22Rv1 (cell line): ENCODE measurements around the gene TTC28.
"Not testable (repeated sequence)": the region's sequence is repeated elsewhere in the genome, so short reads cannot be mapped to it uniquely, and the experiment has no call there.

Experiments used
- H3K27ac ChIP-seq: fragments of 450-650 bp; 2 replicates; pipeline ENCODE4 v1.5.1; 2017
- CTCF ChIP-seq: fragments of 450-650 bp; IDR thresholded peaks from 2 replicates; pipeline ENCODE4 v1.5.1; 2017; ENCODE audit warnings: mild to moderate bottlenecking
- ZFX ChIP-seq: fragments of 450-650 bp; IDR thresholded peaks from 2 replicates; pipeline ENCODE4 v1.6.1; 2017; ENCODE audit warnings: antibody characterized with exemption, borderline replicate concordance

The TTC28 gene

GRCh38 chr22:28548406-28548805, 131.2 kb downstream of the TTC28 start:
- no peak for TF ChIP-seq CTCF
- no peak for TF ChIP-seq ZFX
- H3K27ac ChIP-seq: no peak overlapping the region

GRCh38 chr22:28547132-28547842, 132.4 kb downstream of the TTC28 start:
- no peak overlapping the region for H3K27ac ChIP-seq
- no peak for TF ChIP-seq CTCF
- no peak for TF ChIP-seq ZFX

DNA sequence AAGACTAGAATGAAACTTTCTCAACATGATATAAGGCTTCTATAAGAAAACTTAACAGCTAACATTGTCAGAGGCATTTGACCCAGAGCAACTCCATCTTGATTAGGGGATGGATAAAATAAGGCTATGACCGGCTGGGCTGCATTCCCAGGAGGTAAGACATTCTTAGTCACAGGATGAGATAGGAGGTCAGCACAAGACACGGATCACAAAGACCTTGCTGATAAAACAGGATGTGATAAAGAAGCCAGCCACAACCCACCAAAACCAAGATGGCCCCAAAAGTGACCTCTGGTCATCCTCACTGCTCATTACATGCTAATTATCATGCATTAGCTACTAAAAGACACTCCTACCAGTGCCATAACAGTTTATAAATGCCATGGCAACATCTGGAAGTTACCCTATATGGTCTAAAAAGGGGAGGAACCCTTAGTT, 135.2 kb downstream of the TTC28 start:
- no peak for TF ChIP-seq CTCF
- no peak for TF ChIP-seq ZFX

DNA sequence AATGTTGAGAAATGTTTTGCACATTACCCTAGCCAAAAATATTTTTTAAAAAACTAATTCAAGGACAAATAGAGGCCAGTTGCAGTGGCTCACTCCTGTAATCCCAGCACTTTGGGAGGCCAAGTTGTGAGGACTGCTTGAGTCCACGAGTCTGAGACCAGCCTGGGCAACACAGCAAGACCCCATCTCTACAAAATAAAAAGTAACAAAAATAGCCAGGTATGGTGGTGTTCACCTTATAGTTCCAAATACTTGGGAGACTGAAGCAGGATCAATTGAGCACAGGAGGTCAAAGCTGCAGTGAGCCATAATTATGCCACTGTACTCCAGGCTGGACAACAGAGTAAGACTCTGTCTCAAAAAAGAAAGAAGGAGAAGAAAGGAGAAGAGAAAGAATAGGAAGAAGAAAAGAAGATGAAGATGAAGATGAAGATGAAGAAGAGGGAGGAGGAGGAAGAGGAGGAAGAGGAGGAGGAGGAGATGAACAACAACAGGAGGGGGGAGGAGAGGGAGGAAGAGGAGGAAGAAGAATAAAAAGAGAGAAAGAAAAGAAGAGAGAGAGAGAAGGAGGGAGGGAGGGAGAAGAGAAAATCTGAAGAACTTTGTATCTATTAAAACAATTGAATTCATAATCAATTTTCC, 136.5 kb downstream of the TTC28 start:
- H3K27ac ChIP-seq: no peak overlapping the region
- TF ChIP-seq CTCF: no peak
- no peak for TF ChIP-seq ZFX

More for the DNA sequence above, 135.2 kb downstream of the TTC28 start:
- no peak overlapping the region for H3K27ac ChIP-seq

DNA sequence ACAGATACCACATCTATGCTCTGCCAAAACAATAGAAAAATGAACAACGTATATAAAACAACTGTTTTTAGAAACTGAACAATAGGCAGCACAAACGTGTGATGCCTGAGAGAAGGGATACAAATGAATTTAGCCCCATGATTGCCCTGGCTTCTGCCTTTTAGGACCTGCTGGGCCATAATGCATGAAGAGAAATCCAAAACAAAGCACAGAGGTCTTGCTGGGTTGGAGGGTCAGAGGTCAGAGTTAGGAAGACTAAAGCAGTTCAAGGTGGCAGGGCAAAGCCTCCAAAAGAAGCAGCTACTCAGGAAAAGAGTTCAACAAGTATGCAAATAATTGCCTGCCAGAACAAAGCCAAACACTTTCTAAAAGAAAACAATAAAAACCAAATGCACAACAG, 138.5 kb downstream of the TTC28 start:
- H3K27ac ChIP-seq: no peak overlapping the region
- no peak for TF ChIP-seq CTCF
- no peak for TF ChIP-seq ZFX

GRCh38 chr22:28538922-28539321, 140.7 kb downstream of the TTC28 start:
- no peak for TF ChIP-seq CTCF
- TF ChIP-seq ZFX: no peak
- no peak overlapping the region for H3K27ac ChIP-seq

DNA sequence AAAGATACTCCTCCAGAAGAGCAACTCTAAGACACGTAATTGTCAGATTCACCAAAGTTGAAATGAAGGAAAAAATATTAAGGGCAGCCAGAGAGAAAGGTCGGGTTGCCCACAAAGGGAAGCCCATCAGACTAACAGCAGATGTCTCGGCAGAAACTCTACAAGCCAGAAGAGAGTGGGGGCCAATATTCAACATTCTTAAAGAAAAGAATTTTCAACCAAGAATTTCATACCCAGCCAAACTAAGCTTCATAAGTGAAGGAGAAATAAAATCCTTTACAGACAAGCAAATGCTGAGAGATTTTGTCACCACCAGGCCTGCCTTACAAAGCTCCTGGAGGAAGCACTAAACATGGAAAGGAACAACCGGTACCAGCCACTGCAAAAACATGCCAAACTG, 149.1 kb downstream of the TTC28 start:
- not testable (repeated sequence) for H3K27ac ChIP-seq

DNA sequence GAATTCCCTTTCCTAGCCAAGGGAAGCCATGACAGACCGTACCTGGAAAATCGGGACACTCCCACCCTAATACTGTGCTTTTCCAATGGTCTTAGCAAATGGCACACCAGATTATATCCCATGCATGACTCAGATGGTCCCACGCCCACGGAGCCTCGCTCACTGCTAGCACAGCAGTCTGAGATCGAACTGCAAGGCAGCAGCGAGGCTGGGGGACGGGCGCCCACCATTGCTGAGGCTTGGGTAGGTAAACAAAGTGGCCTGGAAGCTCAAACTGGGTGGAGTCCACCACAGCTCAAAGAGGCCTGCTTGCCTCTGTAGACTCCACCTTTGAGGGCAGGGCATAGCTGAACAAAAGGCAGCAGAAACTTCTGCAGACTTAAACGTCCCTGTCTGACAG, 150.5 kb downstream of the TTC28 start:
- H3K27ac ChIP-seq: not testable (repeated sequence)
